B cell (primary cell): ENCODE measurements around the gene SNTG2.

ENCODE experiments used
- EZH2 ChIP-seq: IDR thresholded peaks from 2 replicates; pipeline ENCODE4 v1.6.1; 2012; ENCODE audit warnings: borderline replicate concordance, low read depth, mild to moderate bottlenecking, moderate library complexity, low read length; ENCODE audit not compliant: insufficient read depth, poor library complexity, severe bottlenecking
- TF ChIP-seq, protein P1 (sequence below): fragments of 200-600 bp; IDR thresholded peaks from one replicate; pipeline ENCODE4 v1.8.0; 2022; ENCODE audit warnings: antibody characterized with exemption, mild to moderate bottlenecking

- TF ChIP-seq, protein P1, sequence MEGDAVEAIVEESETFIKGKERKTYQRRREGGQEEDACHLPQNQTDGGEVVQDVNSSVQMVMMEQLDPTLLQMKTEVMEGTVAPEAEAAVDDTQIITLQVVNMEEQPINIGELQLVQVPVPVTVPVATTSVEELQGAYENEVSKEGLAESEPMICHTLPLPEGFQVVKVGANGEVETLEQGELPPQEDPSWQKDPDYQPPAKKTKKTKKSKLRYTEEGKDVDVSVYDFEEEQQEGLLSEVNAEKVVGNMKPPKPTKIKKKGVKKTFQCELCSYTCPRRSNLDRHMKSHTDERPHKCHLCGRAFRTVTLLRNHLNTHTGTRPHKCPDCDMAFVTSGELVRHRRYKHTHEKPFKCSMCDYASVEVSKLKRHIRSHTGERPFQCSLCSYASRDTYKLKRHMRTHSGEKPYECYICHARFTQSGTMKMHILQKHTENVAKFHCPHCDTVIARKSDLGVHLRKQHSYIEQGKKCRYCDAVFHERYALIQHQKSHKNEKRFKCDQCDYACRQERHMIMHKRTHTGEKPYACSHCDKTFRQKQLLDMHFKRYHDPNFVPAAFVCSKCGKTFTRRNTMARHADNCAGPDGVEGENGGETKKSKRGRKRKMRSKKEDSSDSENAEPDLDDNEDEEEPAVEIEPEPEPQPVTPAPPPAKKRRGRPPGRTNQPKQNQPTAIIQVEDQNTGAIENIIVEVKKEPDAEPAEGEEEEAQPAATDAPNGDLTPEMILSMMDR, result no peak
- TF ChIP-seq EZH2, result no peak
Observed at GRCh38 chr2:1398191-1398590, 447.5 kb downstream of the SNTG2 start.
